Left cardiac atrium (tissue), 4 donors: Measurements from ENCODE around the gene PCGF2. TPM values are rescaled to one million over a fixed set of nuclear protein-coding genes. Genes with fewer than 3 reads are reported as not detected.

Source experiments
- ATAC-seq, 2 donors: fragments of 200-7000 bp; cut with Tn5 transposase; one replicate each; pipeline ENCODE4 v1.9.1; 2020; ENCODE audit warnings: mild to moderate bottlenecking in 2 of 2, moderate library complexity in 2 of 2
- DNase-seq: peaks from one replicate; pipeline ENCODE4 v3.0.0-alpha.2; 2020
- intact Hi-C, 2 donors: fragments of 100-400 bp; cut with DNase I; formaldehyde crosslinking; loops; one replicate each; pipeline versions ENCODE4 v1.14.1 to v1.15.1; 2022 to 2023
- total RNA-seq, 2 donors: library from RNA; stranded (reverse); fragmentation: NEBNext Ultra II Directional; extraction: Animal tissue kit (Norgen Biotek cat#: 25700); gene quantifications; one replicate each; pipeline ENCODE4 v1.2.1, GENCODE V29; 2021
- donor health status: DM: no; HTN: yes; CAD: no.
- donor health status: DM: no; HTN: yes; CAD: no; lungs with severe emphysema.
- donor health status: DM: yes; HTN: yes; CAD: no.
- donor health status: Dilated cardiomyopathy.

The PCGF2 gene
- total RNA-seq, 2 donors from 2014 or later = 28.2 to 45.2 TPM

DNA sequence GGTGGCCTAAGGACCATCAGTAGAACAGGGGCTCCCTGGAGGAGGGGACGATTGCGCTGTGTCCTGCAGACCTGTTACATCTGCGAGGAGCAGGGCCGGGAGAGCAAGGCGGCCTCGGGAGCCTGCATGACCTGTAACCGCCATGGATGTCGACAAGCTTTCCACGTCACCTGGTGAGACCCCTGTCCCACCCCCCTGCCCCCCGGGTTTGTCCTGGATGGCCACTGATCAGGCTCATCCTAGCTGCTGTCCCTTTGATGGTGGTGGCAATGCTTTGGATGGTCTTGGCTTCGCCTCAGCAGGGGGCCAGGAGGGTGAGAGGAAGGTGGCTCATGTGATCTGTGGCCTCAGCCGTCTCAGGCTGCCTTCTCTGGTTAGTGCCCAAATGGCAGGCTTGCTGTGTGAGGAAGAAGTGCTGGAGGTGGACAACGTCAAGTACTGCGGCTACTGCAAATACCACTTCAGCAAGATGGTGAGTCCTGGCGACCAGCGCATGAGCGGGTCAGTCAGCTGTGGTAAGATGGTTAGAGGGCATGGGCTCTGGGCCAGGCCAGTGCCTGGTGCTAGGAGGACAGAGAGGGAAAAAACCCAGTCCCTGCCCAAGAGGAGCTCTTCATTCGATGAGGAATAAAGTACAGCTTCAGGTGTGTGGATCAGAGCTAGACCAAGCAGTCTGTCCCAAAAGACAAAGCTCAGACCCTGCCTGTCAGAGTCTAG, 38.9 kb downstream of the PCGF2 start:
- intact Hi-C loops = no loop called here
- ATAC-seq (no peak), DNase-seq (no peak)

DNA sequence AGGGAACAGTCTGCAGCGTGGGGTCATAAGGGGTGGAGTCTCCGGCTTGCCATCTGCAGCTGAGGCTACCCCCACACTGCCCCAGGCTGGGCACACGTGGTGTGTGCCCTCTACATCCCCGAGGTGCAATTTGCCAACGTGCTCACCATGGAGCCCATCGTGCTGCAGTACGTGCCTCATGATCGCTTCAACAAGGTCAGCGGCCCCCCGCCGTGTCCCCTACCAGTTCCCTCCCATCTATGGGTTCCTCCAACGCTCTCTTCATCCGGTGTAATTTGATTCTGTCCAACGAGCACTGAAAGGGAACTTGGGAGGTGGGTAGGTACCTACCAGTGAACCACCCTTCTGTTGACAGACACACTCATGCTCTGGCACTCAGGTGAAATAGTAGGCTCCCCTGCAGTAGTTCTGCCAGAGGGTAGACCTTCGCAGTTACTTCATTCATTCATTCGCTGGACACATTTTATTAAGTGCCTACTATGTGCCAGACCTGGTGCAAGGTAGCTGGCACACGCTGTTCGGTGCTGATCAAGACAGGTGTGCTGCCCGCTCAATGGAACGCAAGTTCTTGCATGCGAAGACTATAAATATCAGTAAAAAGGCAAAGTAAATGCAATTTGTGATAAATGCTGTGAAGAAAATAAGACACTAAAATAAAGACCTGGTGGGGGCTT, 40.3 kb downstream of the PCGF2 start:
- no peak for ATAC-seq
- intact Hi-C loops = no loop called here

DNA sequence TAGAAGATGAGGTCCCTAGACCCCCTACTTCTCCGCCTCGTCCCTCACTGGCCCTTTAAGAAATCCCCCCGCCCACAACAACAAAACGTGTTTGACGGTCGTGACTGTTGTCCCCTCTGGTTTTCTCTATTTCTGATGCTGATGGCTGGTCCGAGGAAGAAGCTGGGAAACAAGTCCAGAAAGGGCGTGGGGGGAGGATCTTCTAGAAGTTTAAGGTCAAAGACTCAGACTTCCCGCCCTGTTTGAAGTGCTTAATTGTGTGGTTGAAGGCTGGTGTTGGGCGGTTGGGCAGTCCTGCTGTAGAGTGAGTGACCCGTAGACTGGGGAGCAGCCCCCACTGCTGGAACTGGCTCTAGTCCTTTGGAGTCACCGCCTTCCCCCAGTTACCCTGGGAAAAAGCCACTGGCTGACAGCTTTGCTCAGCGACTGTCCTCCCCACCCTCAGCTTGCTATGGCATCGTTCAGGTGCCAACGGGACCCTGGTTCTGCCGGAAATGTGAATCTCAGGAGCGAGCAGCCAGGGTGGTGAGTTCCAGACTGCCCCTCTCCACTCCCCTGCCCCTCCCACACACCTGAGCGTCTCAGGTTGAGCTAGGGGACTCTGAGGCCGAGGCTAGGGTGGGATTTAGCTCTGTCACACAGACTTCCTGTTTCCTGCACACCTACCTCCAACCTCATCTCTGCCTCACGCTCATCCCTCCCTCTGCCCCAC, 41.5 kb downstream of the PCGF2 start:
- intact Hi-C loops = no loop called here
- ATAC-seq = no peak
- DNase-seq = peak; percentile 51

More for the DNA sequence above, 40.3 kb downstream of the PCGF2 start:
- DNase-seq = no peak

DNA sequence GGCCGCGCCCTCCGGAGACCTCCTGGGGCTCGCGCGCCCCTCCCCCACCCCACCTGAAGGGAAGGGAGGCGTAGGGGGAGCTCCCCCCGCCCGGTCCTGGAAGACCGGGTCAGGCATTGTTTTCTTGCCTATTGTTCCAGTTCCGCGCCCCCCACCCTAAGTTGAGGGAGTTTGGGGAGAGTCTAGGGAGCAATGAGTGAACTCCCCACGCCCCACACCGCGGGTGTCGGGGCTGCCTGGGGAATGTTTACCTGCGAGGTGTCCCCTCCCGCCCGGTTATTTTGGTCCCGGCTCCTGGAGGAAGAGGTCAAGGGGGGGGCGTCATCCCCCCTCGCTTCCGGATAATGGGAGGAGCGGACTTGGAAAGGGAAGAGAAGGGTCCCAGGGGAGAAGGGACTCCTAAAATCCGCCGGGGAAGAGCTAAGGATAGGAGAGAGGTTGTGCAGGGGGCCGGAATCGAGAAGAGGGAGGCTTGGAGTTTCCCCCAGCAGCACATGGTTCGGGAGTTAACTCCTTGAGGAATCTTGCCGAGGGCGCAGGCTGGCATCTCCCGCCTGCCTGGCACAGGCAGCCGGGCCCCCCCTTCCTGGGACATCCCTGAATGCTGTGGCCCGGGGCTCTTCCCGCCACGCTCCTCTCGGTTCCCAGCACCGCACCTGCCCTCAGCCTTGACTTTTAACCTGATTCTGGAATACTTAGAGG, 42.2 kb downstream of the PCGF2 start:
- intact Hi-C loops = no loop called here
- DNase-seq (peak; percentile 72), ATAC-seq (no peak)

DNA sequence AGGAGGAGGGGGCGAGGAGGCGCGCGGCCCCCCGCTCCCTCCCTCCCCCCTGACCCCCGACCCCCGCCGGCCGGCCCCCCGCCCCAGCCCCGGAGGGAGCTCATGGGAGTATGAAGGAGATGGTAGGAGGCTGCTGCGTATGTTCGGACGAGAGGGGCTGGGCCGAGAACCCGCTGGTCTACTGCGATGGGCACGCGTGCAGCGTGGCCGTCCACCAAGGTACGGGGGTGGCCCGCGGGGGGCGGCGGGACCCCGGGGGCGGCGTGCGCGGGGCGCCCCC, 42.7 kb downstream of the PCGF2 start:
- intact Hi-C loops = no loop called here
- DNase-seq (no peak), ATAC-seq (no peak)

DNA sequence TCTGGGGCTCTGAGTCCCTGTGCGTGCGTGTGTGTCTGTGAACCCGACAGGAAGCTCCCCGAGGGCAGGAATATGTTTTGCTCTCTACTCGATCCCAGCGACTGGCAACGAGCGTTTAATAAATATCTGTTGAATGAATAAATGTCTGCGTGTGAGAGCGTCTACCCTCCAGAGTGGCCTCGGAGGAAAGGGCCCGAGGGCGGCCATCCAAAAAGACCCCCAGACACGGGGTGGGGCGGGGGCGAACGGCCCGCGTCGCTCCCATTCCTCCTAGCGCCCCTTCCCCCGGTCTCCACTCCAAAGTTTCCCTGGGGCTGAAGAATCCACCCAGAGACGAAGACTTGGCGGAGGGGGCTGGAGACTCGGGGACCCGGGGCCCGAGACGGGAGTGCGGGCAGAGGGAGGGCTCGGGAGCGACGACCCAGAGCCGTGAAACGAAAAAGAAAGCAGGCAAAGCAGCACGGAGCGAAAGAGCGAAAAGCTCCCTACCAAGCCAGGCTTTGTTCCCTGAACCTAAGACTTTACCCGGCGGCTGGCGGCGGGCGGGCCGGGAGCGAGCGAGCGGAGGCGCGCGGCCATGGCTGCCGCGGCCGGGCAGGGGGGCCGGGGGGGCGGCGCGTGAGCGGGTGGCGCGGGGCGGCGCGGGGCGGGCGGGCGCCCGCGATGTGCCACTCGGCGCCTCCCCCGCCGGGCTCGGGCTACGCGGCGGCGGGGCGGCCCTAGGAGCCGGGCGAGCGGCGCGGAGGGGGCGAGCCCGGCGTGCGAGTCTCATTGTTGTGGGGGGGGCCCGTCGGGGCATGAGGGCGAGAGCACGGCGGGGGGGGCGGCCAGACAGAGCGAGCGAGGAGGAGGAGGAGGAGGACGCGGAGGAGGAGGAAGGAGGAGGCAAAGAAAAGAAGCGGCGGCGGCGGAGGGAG, 43.3 kb downstream of the PCGF2 start, which contains the start of gene MLLT6:
MLLT6 (plus strand) TSS at position 668 of the 917 bp plus-strand sequence. CDS start 360 bp downstream, outside the sequence.
- intact Hi-C loops = loop anchor here in 1 of 2 donors (5.0 kb wide), 1 partner anchor 42 kb away; the partner anchor contains the start of gene PCGF2
- ATAC-seq = peak; percentile 40 to 60
- DNase-seq = peak; percentile 83

DNA sequence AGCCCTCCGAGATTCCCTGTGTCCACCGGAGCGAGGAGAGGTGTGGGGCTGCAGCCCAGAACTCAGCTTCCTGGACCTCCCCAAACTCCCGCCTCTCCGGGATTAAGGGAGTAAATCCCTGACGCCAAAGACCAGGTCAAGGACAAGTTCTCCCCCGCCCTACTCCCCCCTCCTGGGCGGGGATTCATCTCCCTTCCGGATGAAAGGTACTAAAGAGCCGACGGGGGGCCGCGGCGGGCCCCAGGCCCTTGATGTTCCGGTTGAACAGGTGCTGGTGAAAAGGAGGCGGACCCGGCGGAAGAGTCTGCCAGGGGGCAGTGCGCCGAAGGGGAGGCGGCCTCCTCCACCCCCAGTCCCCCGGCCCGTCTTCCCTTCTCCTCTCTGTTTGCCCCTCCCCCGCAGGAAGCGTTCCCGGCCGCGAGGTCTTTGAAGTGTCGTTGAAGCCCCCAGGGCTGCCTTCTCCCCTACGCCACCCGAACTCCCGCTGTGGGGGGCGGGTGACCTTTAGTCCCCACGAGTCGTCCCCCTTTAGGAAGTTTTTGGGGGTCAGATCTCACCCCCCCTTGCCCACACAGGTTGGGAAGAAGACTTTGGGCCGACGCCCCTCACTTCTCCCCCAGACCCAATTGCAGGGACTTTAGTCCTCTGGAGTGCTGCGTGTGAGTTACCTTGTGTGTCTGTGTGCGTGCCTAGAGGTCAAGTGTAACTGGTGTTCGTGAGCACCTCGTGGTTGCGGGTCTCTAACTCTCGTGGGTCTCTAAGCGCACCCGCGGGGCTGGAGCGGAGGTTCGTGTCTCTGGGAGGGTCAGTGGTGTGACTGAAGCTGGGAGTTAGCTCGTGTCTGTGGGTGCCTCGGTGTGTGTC, 44.2 kb downstream of the PCGF2 start:
- ATAC-seq = peak; percentile 38 to 54
- peak; percentile 83 for DNase-seq
- intact Hi-C loops = loop anchor here in 1 of 2 donors (5.0 kb wide), 1 partner anchor 43 kb away; the partner anchor contains the start of gene PCGF2

DNA sequence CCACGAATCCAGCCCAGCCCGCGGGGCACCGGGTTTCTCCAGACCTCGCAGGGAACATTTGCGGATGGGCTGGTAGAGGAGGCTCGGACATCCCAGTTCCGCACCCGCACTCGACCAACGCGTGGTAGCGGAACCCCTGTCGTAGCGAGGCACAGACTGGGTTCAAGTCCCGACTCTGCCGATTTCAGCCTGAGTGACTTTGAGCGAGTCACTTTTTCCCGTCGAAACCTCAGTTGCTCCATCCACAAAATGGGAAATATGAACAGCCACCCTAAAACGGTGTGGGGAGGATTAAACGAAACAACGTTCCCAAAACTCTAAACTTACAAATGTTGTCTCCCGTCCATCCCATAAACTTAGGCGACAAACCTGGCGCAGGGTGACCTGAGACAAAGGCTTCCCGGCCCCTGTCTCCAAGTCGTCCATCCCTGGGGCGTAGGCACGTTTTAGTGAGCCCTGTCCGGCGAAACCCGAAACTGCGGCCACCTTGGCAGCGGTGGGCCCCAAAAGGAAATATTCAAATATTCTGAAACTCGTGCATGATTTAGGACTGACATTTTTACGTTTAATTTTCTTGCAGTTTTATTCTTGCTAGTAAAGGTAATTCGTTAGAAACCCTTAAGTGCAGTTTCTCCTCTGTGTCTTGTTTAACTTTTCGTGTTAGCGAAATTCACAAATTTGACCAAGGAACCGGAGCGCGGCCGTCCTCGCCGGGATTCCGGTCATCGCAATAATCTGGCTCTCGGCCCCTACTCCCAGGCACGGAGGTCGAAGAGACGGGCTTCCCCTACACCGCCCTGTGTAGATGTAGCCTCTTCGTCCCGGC, 45.0 kb downstream of the PCGF2 start:
- intact Hi-C loops = loop anchor here in 1 of 2 donors (5.0 kb wide), 1 partner anchor 44 kb away; the partner anchor contains the start of gene PCGF2
- ATAC-seq = peak in 1 of 2 donors; percentile 0
- no peak for DNase-seq

DNA sequence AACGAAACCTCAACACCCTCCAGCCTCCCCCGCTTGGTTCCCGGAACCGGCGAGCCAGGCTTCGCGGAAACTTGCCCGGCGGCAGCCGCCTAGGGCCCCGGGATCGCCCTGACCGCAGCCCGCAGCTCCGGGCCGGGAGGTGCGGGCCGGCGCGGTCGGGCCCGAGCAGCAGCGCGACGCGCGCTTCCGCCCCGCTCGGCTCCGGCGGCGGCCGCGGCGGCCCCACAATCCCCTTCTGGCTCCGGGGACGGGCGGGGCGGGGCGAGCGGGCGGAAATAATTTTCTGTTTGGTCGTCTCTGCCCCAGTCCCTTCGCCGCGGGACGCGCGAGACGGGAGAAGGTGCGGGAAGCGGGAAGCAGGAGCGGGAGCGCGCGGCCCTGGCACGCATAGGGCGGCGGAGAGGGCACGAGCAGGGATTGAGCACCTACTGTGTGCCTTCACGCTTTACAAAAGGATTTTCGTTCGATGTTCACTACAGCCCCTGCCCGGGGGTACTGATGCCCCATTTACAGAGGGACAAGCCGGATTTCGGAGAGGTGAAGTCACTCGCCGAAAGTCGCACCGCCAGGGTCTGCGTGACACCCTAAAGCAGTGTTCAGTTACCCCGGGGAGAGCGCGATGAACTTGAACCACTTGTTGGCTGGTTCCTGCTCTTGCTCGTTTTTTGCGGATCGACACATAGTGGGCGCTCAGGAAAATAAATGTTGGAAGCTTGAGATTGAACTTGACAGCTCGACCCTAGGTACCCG, 45.8 kb downstream of the PCGF2 start:
- intact Hi-C loops = loop anchor here in 1 of 2 donors (5.0 kb wide), 1 partner anchor 45 kb away; the partner anchor contains the start of gene PCGF2
- ATAC-seq (peak; percentile 73 to 82), DNase-seq (peak; percentile 91)

DNA sequence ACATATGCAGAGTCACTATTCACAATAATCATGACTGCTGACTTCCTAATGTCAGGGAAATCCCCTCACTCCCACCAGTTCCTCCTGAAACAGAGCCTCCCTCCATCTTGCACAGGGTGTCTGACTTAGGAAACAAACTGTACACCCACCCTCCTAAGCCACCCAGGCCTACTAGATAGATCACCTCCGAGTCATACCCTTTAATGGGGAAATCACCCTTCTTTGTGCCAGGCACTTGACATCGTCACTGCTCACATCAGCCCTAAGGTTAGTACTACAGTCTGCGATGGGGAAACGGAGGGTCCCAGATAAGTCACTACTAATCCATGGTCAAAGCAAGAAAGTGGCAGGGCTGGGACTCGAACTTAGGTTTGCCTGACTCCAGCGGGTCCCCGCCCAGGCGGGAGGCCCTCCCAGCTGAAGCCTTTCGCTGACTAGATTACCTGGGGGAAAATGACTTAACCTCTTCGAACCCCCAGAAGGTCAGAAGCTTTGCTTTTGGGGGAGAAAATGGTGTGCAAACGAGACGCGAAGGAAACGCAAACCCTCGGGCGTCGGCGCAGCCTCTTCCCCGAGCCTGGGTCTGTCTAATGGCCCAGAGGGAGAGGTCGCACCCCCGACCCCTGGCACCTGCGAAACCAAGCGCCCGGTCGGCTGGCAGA, 46.5 kb downstream of the PCGF2 start:
- ATAC-seq = no peak
- no peak for DNase-seq
- intact Hi-C loops = loop anchor here in 1 of 2 donors (5.0 kb wide), 1 partner anchor 46 kb away; the partner anchor contains the start of gene PCGF2

DNA sequence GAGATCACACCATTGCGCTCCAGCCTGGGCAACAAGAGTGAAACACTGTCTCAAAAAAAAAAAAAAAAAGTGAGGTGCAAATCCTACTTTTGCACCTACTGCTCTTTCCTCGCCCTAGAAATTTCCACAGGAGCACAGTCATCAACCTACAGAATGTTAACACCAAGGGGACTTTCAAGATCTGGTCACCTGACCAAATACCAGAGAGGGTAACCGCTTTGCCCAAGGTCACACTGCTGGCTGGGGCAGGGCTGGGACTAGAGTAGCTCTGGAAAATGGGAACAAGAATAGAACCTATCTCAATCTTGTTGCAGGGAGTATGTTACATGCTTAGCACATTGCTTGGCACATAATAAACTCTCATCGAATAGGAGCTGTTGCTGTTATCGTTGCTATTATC, 49.4 kb downstream of the PCGF2 start:
- no peak for DNase-seq
- no peak for ATAC-seq
- intact Hi-C loops = loop anchor here in 1 of 2 donors (5.0 kb wide), 1 partner anchor 34 kb away; the partner anchor contains the start of gene CISD3

DNA sequence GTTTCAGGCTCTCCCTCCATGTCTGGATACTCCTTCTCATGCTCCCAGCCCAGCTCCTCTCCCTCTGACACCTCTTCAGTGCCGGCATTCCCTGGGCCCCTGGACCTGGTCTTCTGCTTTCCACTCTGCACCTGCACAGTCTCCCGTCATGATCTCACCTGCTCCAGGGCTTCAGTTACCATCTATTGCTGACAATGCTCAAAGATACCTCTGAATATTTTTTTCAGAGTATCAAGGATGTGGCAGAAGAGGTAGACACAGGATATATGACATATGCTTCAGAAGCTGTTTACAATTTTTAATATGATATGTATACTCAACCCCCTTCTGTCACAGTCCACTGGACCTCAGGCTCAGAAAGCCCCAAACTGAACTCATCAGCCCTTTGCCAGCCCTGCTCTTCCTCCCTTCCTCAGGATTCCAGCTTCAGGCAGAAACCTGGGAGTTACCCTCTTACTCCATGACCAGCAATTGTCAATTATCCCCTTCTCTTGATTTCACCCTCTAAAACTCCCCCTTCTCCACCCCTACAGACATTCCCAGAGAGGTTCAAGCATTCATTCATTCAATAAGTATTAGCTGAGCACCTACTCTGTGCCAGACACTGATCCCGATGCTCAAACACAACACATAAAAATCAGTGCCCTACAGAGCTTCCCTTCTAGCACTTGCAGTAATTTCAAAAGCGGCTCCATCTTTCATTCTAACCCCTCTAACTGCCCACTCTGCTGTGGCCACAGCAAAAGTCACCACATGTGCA, 50.9 kb downstream of the PCGF2 start:
- no peak for DNase-seq
- ATAC-seq = no peak
- intact Hi-C loops = loop anchor here in 1 of 2 donors (5.0 kb wide), 1 partner anchor 35 kb away; the partner anchor contains the start of gene CISD3

DNA sequence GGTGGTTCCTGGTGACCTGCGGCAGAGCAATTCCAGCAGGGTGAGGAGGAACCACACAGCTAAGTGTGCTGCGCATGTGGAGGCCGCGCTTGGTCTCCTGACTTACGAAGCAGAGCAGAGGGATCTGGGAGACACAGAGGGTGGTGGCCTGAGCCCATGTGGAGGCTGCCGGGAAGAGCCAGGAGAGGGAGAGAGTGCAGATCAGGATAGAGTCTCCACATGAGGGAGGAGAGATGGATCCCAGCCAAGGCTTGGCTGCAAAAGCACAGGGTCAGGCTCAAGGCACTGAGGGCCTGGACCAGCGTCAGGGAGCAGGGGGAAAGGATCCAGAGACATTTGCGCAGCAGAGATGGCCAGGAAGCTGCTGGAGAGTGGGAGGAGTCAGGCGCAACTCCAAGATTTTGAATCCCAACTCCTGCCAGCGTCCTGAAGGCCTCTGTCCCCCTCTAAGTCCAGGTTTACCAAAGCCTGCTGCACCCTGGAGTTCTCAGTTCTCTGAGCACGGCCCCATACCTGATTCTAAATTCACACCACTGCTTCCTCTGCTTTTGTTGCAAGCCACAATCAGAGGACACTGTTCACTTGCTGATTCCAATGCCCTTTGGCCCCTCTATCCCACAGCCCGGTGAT, 54.3 kb downstream of the PCGF2 start:
- peak; percentile 91 for DNase-seq
- peak; percentile 98 to 99 for ATAC-seq
- intact Hi-C loops = loop anchor here in 1 of 2 donors (5.0 kb wide), 1 partner anchor 38 kb away; the partner anchor contains the start of gene CISD3

DNA sequence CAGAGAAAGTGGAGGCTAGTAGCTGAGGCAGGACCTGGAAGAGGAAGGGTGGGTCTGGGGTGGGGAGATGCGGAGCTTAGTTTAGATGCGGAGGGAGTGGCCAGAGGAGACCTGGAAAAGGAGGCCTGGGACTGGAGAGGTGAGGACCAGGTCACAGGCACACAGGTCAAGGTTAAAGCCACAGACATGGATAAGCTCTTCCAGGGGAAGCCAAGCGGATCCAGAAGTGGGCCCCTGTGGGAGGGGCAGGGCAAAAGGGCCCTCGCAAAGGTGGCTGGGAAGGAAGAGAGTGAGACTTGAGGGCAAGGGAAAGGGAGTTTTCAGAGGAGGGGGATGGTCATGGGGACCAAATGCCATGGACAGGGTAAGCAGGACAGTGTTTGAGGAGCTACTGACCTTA, 57.0 kb downstream of the PCGF2 start:
- ATAC-seq = no peak
- no peak for DNase-seq
- intact Hi-C loops = loop anchor here in 1 of 2 donors (5.0 kb wide), 1 partner anchor 41 kb away; the partner anchor contains the start of gene CISD3
